ENCODE measurements around the gene PTPRD. TPM values are rescaled to one million over a fixed set of nuclear protein-coding genes. Genes with fewer than 3 reads are reported as not detected.

The PTPRD gene
- total RNA-seq, 1 experiment from 2014 or later, result 32.5 TPM

DNA sequence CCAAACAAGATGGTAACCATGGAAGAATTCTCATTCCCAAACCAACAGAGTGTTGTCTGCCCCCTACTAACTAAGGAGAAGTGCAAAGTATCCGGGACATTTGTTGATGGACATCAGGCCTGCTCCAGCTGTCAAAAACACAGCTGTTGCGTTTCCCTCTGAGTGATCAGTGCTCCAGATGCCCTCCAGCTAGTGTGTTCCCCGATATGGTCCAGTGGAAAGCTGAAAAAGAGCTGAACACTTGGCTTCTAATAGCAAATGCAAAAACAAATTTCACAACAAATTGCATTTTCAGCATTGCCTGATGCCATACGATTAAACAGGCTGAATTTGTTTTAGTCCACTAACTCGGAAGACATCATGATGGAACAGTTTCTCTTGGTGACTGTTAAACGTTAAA is 1398.7 kb downstream of the PTPRD start:
- H4K91ac ChIP-seq (ENCODE audit: insufficient read length, low read depth, low read length), result no peak overlapping the region
- no peak overlapping the region for H4K5ac ChIP-seq (ENCODE audit: insufficient read length, low read depth, low read length)
- H3K4me3 Mint-ChIP-seq, result no peak overlapping the region
- H3T11ph ChIP-seq (ENCODE audit: low read length), result no peak overlapping the region
- H3K27ac ChIP-seq (ENCODE audit: insufficient read length, low read depth, low read length), result no peak overlapping the region
- H3K27me3 Mint-ChIP-seq (ENCODE audit: low read depth), result no peaks in the 10 kb centered on the region
- H2BK5ac ChIP-seq (ENCODE audit: insufficient read length, low read length), result no peak overlapping the region
- no peak overlapping the region for H2BK12ac ChIP-seq (ENCODE audit: insufficient read length, low read depth, low read length)
- H3K79me2 ChIP-seq (ENCODE audit: insufficient read depth, low read length), result no peaks in the 10 kb centered on the region
- H4K20me1 ChIP-seq (ENCODE audit: control insufficient read depth, insufficient read depth, insufficient read length), result no peaks in the 10 kb centered on the region
- H3K9me3 Mint-ChIP-seq, result no peaks in the 10 kb centered on the region
- TF ChIP-seq, protein P1, sequence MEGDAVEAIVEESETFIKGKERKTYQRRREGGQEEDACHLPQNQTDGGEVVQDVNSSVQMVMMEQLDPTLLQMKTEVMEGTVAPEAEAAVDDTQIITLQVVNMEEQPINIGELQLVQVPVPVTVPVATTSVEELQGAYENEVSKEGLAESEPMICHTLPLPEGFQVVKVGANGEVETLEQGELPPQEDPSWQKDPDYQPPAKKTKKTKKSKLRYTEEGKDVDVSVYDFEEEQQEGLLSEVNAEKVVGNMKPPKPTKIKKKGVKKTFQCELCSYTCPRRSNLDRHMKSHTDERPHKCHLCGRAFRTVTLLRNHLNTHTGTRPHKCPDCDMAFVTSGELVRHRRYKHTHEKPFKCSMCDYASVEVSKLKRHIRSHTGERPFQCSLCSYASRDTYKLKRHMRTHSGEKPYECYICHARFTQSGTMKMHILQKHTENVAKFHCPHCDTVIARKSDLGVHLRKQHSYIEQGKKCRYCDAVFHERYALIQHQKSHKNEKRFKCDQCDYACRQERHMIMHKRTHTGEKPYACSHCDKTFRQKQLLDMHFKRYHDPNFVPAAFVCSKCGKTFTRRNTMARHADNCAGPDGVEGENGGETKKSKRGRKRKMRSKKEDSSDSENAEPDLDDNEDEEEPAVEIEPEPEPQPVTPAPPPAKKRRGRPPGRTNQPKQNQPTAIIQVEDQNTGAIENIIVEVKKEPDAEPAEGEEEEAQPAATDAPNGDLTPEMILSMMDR (conservative IDR thresholded peaks at IDR 0.05), result no peak
- H2AFZ ChIP-seq (ENCODE audit: low read length), result no peak overlapping the region
- no peaks in the 10 kb centered on the region for H3K36me3 Mint-ChIP-seq (ENCODE audit: insufficient read depth in 1 of 3, low read depth in 3 of 3)
- no peak overlapping the region for H3K56ac ChIP-seq (ENCODE audit: insufficient read length, low read depth, low read length)
- H4K8ac ChIP-seq (replicated peaks; ENCODE audit: insufficient read length, low read depth, low read length), result no peak overlapping the region
- H3K23me2 ChIP-seq (ENCODE audit: insufficient read length, low read depth, low read length, poor library complexity, severe bottlenecking), result no peaks in the 10 kb centered on the region
- no peak overlapping the region for H3K23ac ChIP-seq (ENCODE audit: insufficient read length, low read depth, low read length)
- no peak overlapping the region for H2AK5ac ChIP-seq (ENCODE audit: insufficient read length, low read length)
- no peak overlapping the region for H3K18ac ChIP-seq (ENCODE audit: insufficient read length, low read depth, low read length)
- DNase-seq, result no peak
- no peak overlapping the region for H3K4ac ChIP-seq (ENCODE audit: low read depth, low read length)
- H3K4me1 ChIP-seq (ENCODE audit: insufficient read depth, low read length), result no peaks in the 10 kb centered on the region; the same call in 1 of the 2 replicates
- H3K4me2 ChIP-seq (ENCODE audit: insufficient read depth, insufficient read length, low read length), result no peak overlapping the region
- no peak overlapping the region for H2BK120ac ChIP-seq (ENCODE audit: low read depth, low read length, poor library complexity, severe bottlenecking)
- H2BK20ac ChIP-seq (ENCODE audit: low read depth, low read length, poor library complexity, severe bottlenecking), result no peak overlapping the region
- H3K4me1 Mint-ChIP-seq, result peaks cover 5 to 7% of the 10 kb centered on the region in 2 experiments; a peak in 3 of 4 replicates
- no peaks in the 10 kb centered on the region for H3K79me1 ChIP-seq (ENCODE audit: insufficient read depth, low read depth, low read length, poor library complexity, severe bottlenecking)
- no peaks in the 10 kb centered on the region for H3K27me3 ChIP-seq (ENCODE audit: insufficient read depth, low read length)
- H3K9ac ChIP-seq (ENCODE audit: extremely low read depth, insufficient read length, low read length), result no peak overlapping the region
- H3K9me3 ChIP-seq (ENCODE audit: control insufficient read depth, low read depth, low read length), result no peaks in the 10 kb centered on the region
- no peak overlapping the region for H3K14ac ChIP-seq (ENCODE audit: insufficient read depth, low read length)
- no CpG with 5 or more reads among the region's 6 CpGs for WGBS (ENCODE audit: extremely low coverage, insufficient read length, low lambda C conversion rate)
- no peak overlapping the region for H3K27ac Mint-ChIP-seq
- H2BK15ac ChIP-seq (ENCODE audit: low read depth, low read length), result no peak overlapping the region

Measured in H9 (cell line).